Measurements from ENCODE around the gene SEMA6D. TPM values are rescaled to one million over a fixed set of nuclear protein-coding genes. Genes with fewer than 3 reads are reported as not detected.
A peak's percentile ranks its signal among the peaks of the same experiment; 100 is the strongest.

SEMA6D gene
- total RNA-seq, 1 experiment from 2014 or later = 3.7 TPM

- Histone ChIP-seq H3K9me3 (replicated peaks) (no peaks in the 10 kb centered on the region), H3K27me3 (replicated peaks) (no peaks in the 10 kb centered on the region), H3K27ac (peak overlapping the region; percentile 96), H3K4me1 (replicated peaks) (peaks cover 48% of the 10 kb centered on the region), H3K36me3 (no peaks in the 10 kb centered on the region; the same call in 1 of the 2 replicates), H3K4me3 (peak overlapping the region; percentile 1)
- peak; percentile 74 to 96 for DNase-seq (ENCODE audit: low read depth in 1 of 2, low spot score in 2 of 2)
These were observed 95.2 kb downstream of the SEMA6D start for GRCh38 chr15:47812470-47812999.

DNA sequence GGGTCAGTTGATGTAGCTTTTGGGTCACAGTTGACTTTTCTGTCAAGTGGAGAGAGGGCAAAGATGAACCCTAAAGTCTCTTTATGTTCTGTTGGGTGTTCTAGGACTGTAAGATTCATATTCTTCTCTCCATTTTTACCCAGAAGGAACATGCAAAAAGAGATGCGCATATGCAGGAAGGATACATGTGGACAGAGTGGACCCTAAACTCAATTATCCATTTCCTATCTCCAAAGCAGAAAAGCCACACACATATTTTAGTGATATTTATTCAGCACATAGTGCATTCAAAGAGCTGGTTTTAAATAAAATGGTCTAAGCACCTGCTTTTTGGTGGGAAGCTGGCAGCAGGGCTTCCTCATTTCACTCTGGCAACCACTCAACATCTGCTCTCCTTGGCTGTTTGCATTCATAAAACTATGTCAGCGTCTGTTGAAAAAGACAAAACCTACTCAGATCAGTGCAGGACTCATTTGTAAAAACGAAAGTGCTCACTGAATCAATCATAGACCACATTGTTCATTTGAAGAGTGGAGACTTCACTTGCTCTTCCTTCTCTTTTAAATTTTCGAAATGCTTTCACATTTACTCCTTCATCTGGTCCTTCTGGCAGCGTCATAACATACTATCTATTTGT, 96.6 kb downstream of the SEMA6D start:
- Histone ChIP-seq H3K27me3 (replicated peaks) (no peaks in the 10 kb centered on the region), H3K27ac (peak overlapping the region; percentile 96), H3K4me3 (no peak overlapping the region), H3K9me3 (replicated peaks) (no peaks in the 10 kb centered on the region), H3K4me1 (replicated peaks) (peaks cover 48% of the 10 kb centered on the region), H3K36me3 (no peaks in the 10 kb centered on the region; the same call in 1 of the 2 replicates)
- peak in 1 of 2 experiments; percentile 7 for DNase-seq (ENCODE audit: low read depth in 1 of 2, low spot score in 2 of 2)

DNA sequence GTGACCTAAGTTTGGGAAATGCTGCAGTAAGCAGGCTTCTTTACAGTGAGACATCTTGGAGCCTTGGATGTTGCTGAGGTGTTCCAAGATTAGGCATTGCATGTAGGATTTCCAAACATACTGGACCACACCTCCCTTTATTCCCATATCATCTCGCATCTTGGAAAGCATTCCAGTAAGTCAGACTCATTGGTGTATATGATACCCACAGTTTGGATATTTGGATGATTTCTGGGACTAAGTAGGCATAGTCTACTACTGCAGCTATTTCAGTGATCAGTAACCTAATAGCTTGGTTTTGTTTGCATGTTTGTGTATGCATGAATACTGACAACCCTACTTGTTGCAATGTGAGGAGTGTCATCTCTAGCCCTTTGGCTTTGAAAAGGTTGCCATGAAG, 97.3 kb downstream of the SEMA6D start:
- no peak overlapping the region for H3K4me3 ChIP-seq
- H3K27me3 ChIP-seq (replicated peaks) = no peaks in the 10 kb centered on the region
- no peaks in the 10 kb centered on the region for H3K9me3 ChIP-seq (replicated peaks)
- no peak for DNase-seq (ENCODE audit: low read depth in 1 of 2, low spot score in 2 of 2)
- H3K27ac ChIP-seq = no peak overlapping the region
- H3K36me3 ChIP-seq = no peaks in the 10 kb centered on the region; the same call in 1 of the 2 replicates
- peaks cover 51% of the 10 kb centered on the region for H3K4me1 ChIP-seq (replicated peaks)

DNA sequence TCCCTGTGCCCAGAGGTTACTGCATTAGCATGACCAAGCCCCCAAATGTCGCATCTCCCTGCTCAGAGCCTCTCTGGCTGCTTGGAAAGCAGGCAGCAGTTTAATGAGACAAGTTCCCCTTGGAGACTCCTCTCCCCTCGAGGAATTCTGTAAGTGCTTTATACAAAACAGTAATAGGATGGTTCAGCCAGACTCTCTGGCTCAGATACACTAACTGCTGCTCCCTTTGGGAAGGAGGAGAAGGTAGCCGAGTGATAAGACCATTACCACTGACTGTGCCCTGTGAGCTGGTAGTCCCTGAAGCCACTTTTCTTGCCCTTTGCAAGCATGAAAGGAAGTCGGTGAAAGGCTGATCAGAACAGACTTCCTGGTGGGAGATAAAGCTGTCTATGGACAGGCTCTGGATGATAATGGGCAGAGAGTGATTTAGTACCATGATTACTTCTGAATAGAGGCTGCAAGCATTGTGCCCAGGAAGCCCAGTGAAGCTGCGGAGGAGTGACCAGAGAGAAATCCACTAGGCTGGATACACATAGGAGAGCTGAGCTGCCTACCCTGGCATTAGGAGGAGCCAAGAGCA, 100.8 kb downstream of the SEMA6D start:
- no peak overlapping the region for H3K27ac ChIP-seq
- DNase-seq (ENCODE audit: low read depth in 1 of 2, low spot score in 2 of 2) = no peak
- peaks cover 40% of the 10 kb centered on the region for H3K4me1 ChIP-seq (replicated peaks)
- H3K4me3 ChIP-seq = no peak overlapping the region
- no peaks in the 10 kb centered on the region; the same call in 1 of the 2 replicates for H3K36me3 ChIP-seq
- H3K27me3 ChIP-seq (replicated peaks) = no peaks in the 10 kb centered on the region
- H3K9me3 ChIP-seq (replicated peaks) = no peaks in the 10 kb centered on the region

DNA sequence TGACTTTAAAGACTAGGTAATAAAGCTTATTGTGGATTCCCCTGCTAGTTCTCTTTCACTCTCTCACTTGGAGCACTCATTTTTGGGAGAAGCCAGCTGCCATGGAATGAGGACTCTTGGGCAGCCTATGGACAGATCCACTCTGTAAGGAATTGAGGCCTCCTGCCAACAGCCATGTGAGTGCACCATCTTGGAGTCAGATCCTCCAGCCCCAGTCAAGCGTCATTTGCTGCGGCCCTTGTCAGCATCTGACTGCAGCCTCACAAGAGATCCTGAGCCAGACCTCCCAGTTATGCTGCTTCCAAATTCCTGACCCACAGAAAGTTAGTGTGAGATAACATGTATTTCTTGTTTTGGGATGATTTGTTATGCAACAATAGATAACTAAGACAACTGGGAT, 101.9 kb downstream of the SEMA6D start:
- no peaks in the 10 kb centered on the region for H3K27me3 ChIP-seq (replicated peaks)
- peaks cover 29% of the 10 kb centered on the region for H3K4me1 ChIP-seq (replicated peaks)
- H3K9me3 ChIP-seq (replicated peaks) = no peaks in the 10 kb centered on the region
- H3K27ac ChIP-seq = no peak overlapping the region
- no peaks in the 10 kb centered on the region for H3K36me3 ChIP-seq
- H3K4me3 ChIP-seq = no peak overlapping the region
- no peak for DNase-seq (ENCODE audit: low read depth in 1 of 2, low spot score in 2 of 2)

- peaks cover 19% of the 10 kb centered on the region for H3K4me1 ChIP-seq (replicated peaks)
- no peaks in the 10 kb centered on the region for H3K9me3 ChIP-seq (replicated peaks)
- peak in 1 of 2 experiments; percentile 25 for DNase-seq (ENCODE audit: low read depth in 1 of 2, low spot score in 2 of 2)
- no peak overlapping the region for H3K27ac ChIP-seq
- H3K27me3 ChIP-seq (replicated peaks) = no peaks in the 10 kb centered on the region
- H3K36me3 ChIP-seq = no peaks in the 10 kb centered on the region
- H3K4me3 ChIP-seq = no peak overlapping the region
These were observed 102.9 kb downstream of the SEMA6D start for GRCh38 chr15:47820057-47820746.

DNA sequence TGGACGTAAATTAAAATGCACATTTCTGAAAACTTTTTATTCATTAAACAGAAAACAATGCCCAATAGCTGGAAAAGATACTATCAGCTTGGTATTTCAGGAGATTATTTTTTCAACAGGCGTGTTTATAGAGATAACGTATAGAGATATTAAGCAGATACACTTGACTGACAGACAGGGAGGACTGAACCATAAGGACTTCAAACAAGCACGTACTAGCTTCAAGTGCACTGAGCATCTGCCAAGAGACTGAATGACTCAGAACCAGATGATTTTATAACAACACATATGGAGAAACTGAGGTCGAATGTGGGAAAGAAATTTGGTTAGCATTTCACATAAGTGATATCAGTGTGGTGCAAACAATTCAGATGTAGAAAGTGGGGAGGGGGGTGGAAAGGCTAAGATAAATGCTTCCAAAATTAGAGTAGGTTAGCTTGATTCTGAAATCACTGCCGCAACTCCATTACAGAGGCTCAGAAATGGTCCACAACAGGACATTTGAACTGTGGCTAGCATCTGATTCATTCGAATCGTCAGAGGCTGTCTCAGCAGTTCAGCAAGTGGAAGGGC, 103.5 kb downstream of the SEMA6D start:
- Histone ChIP-seq H3K4me3 (no peak overlapping the region), H3K4me1 (replicated peaks) (peaks cover 19% of the 10 kb centered on the region), H3K9me3 (replicated peaks) (no peaks in the 10 kb centered on the region), H3K36me3 (no peaks in the 10 kb centered on the region), H3K27me3 (replicated peaks) (no peaks in the 10 kb centered on the region), H3K27ac (no peak overlapping the region)
- DNase-seq (ENCODE audit: low read depth in 1 of 2, low spot score in 2 of 2) = peak in 1 of 2 experiments; percentile 33

GRCh38 chr15:47822048-47822447, 104.7 kb downstream of the SEMA6D start:
- H3K9me3 ChIP-seq (replicated peaks) = no peaks in the 10 kb centered on the region
- H3K36me3 ChIP-seq = no peaks in the 10 kb centered on the region
- no peaks in the 10 kb centered on the region for H3K27me3 ChIP-seq (replicated peaks)
- no peak overlapping the region for H3K4me3 ChIP-seq
- no peak overlapping the region for H3K27ac ChIP-seq
- DNase-seq (ENCODE audit: low read depth in 1 of 2, low spot score in 2 of 2) = no peak
- H3K4me1 ChIP-seq (replicated peaks) = peaks cover 19% of the 10 kb centered on the region
